HG02840 (cell line): ENCODE data around the gene DEPDC1.
"Not testable (repeated sequence)": the region's sequence is repeated elsewhere in the genome, so short reads cannot be mapped to it uniquely, and the experiment has no call there.

Experiments used
- ATAC-seq: cut with Tn5 transposase; IDR thresholded peaks from one replicate; pipeline ENCODE4 v1.9.1; 2021; ENCODE audit warnings: mild to moderate bottlenecking, moderate library complexity, moderate number of reproducible peaks; ENCODE audit not compliant: unreplicated experiment, low FRiP score

The DEPDC1 gene, protein sequence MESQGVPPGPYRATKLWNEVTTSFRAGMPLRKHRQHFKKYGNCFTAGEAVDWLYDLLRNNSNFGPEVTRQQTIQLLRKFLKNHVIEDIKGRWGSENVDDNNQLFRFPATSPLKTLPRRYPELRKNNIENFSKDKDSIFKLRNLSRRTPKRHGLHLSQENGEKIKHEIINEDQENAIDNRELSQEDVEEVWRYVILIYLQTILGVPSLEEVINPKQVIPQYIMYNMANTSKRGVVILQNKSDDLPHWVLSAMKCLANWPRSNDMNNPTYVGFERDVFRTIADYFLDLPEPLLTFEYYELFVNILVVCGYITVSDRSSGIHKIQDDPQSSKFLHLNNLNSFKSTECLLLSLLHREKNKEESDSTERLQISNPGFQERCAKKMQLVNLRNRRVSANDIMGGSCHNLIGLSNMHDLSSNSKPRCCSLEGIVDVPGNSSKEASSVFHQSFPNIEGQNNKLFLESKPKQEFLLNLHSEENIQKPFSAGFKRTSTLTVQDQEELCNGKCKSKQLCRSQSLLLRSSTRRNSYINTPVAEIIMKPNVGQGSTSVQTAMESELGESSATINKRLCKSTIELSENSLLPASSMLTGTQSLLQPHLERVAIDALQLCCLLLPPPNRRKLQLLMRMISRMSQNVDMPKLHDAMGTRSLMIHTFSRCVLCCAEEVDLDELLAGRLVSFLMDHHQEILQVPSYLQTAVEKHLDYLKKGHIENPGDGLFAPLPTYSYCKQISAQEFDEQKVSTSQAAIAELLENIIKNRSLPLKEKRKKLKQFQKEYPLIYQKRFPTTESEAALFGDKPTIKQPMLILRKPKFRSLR

DNA sequence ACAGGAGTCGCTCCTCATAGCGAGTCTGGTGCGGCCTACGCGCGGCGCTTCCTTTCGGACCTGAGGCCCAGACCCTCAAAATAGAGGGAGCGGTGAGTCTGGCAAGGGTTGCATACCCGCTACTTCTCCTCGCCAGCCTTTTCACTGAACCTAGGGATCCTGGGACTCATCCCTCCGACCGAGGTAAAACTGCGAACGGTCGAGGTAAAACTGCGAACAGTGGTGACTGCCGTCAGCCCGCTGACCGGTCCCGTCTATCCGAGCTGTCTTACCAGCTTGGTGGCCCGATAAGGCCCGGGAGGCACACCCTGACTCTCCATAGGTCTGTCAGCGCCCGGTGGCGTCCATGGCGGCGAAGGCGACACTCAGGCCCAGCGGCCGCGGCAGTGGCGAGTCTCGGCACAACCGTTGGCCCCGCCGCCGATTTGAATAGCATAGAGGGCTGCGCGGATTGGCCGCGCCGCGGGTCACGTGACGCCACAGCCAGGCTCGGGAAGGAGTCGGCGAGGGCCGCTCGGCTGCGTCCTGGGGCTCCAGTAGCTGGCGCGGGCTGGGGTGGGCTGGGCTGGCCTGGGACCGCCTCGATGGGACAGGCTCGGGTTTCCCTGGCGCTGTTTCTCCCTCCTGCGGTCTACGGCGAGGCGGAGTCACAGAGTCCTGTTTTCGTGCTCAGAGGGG, at the start of gene DEPDC1:
Gene DEPDC1, minus strand, starts transcription at position 403 of the 678 bp plus-strand sequence. Its CDS starts 83 bp downstream, at position 320.
- ATAC-seq, result peak; percentile 96

DNA sequence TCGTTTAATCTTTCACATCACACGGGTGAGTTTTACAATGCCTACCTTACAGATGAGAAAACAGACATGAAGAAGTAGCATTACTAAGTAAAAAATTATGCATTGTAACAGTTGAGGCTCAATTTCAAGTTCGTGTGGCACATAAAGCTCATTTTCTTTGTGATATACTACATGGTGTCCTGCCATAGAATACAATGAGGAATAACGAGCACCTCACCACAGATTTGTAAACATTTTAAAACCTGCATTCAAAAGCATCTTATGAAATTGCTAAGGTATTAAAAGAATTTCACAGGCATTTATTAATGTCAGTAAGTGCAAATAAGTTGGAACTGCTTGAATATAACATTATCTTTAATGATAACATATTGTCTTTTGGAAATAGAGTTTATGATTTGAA, 47.8 kb upstream of the DEPDC1 start:
- ATAC-seq, result no peak

DNA sequence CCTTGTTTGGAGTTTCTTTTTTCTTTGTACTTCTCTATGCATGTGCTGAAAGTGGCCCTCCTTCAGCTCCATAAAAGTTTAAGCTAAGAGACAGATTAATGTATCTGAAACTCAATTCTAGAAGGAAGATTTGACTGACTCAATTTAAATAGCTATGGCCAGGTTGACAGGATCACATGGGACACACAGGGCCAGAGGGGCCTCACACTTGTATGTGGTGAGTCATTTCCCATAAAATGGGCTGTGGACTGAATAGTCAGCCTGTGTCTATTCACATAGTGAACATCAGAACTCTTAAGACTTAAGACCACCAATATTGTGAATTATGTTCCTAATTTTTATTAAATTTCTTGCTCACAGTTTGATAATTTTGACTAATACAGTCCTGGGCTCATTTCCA, 45.7 kb upstream of the DEPDC1 start:
- ATAC-seq, result no peak

DNA sequence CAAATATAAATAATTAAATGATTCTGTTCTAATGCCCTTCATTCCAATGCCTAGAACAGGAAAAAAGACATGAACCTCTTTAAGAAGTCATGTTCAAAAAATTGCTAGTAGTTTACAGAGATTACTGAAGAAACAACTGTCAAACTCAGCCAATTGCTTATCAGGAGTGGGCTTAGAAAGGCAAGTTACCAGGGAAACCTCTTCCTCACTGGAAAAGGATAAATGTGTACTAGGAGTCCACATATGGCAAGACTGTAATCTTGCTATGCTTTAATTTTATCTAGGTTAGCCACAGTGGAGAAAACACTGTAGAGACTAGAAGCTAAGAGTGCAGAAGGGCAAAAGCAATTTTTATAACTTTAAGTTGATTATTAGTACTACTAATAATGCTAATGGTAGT, 42.1 kb upstream of the DEPDC1 start:
- no peak for ATAC-seq

DNA sequence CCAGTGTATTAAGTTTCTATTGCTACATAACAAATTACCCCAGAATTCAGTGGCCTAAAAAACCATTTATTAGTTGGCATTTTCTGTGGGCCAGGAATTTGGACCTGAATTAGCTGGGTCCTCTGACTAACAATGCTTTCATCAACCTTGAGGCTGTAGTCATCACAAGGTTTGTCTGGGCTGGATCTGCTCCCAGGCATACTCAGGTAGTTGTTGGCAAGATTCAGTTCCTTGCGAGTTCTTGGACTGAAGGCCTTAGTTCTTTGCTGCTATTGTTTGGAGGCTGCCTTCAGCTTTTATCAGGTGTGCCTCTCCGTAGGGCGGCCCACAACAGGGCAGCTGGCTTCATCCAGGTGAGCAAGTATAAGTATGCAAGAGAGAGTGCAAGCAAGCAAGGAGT, 31.4 kb upstream of the DEPDC1 start:
- ATAC-seq, result no peak

DNA sequence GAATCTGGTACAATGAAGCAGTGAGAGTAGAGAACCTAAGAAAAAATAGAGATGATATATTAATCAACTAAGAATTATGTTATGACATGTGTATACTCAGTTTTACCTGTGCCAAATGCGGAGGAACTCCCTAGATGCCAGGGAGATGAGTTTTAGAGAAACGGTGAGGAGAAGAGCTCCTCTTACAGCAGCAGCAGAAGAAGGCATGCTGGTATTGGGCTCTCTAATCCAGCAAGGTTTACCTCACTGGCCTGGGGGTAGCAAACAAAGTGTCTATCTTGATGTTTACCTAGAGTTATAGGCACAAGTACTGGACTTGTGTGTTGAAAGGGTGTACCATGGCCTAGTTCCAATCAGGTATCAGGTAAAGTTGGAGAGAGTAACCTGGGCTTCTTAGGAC, 28.9 kb upstream of the DEPDC1 start:
- no peak for ATAC-seq

DNA sequence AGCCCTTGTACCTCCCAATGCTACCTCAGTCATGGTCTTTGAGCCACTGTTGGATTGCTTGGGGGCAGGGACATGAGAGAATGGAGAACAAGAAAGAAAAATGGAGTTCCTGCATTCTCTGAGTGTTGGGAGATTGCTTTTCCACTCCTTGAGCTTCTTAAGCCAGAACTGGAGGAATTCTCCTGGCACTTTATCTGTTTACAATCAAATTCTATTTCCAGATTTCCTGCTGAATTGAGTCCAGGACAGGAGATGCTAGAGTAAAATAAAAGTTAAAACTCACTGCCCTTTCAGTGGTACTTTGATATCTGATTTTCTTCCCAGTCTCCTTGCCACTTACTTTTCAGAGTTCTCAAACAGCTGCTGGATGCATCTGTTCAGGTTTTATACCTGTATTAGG, 24.4 kb upstream of the DEPDC1 start:
- ATAC-seq, result no peak

DNA sequence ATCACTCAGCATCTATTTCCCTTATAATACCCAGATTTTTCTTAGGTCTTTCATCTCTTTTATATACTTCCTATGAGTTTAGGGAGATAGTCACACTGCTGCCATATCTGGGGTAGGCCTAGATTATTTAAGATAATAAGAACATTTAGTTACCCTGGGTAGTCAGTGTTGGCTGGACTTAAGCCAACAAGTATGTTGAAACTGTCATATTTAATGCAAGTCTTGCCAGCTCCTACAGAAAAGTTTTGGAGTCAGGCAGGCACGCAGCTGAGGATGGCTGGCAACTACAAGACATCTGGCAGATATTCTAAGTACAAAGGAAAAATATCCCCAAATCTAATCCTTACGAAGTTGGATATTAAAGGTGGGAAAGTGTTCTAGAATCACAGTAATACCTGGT, 19.2 kb upstream of the DEPDC1 start:
- no peak for ATAC-seq

DNA sequence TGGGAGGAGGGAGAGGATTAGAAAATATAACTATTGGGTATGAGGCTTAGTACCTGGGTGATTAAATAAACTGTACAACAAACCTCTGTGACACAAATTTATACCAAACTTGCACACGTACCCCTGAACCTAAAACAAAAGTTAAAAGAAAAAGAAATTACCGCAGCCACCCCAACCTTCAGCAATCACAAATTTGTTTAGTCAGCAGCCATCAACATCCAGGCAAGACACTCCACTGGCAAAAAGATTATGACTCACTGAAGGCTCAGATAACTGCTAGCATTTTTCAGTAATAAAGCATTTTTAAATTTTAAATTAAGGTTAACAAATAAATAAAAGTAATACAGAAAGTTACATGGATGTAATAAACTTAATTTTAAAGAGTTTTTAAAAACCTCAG, 14.4 kb upstream of the DEPDC1 start:
- no peak for ATAC-seq

DNA sequence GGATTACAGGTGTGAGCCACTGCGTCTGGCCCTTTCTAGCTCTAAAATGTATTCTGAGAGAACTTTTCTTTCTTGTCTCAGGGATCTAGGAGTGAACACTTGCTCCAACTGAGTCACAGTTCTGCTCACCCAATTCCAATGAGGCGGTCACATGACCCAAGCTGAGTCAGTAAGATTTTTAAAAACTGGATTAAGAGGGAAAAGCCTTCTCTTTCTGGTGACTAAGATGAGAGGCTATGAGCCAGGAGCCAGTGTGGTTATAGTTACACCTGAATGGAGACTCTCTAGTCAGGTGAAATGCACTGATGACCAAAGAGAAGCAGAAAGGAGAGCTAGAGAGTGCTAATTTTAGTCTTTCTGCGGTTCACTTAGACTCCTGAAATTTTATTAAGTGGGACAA, 9.5 kb upstream of the DEPDC1 start:
- no peak for ATAC-seq

DNA sequence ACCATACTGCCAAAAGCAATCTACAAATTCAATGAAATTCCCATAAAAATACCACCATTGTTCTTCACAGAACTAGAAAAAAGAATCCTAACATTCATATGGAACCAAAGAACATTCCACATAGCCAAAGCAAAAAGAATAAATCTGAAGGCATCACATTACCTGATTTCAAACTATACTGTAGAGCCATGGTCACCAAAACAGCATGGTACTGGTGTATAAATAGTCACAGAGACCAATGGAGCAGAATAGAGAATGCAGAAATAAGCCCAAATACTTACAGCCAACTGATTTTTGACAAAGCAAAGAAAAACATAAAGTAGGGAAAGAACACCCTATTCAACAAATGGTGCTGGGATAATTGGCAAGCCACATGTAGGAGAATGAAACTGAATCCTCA, 6.2 kb upstream of the DEPDC1 start:
- no peak for ATAC-seq

DNA sequence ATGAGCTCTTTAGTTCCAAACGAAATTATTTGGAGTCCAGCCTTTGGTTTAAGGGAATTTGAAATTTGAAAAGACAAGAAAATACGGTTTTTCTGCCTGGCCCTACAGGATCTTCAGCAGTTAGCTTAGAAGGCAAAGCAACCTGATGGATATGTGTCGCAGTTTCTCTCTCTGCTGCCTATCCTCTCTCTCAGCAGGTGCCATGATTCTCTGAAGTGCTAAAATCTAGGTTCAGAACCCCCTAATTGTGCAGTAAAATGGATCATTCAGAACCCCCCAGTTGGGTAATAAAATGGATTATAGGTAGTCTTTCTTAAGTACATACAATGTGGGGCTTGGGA, 446 bp upstream of the DEPDC1 start:
- peak; percentile 6 for ATAC-seq

DNA sequence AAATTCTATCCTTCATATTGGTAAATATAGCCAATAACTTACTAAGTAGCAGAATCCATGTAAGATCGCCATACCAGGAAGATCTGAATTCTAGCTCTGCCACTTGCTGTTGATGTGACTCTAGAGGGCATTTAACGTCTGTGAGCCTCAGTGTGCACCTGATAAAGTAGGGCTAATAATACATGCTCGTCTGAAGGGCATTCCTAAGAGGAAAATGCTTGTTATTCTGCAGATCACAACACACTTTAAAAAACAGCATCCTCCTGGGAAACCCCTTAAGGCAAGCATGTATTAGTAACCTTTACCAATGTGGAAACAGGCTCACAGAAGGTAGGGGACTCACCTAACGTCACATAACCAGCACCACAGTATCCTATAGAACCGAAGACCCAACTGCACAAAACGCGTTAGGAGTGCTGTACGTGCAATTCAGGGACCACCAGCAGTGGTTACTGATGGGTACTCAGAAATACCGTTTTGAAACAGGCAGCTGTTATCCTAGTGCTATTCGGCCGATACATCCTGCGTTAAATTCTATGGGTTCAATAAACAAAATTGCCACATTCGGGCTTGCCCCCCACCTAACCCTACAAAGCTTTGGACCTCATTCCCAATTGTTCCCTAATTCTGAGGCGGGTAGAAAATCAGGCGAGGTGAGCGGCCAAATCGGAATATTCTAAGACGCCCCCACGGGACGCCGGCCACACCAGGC, 758 bp downstream of the DEPDC1 start:
- ATAC-seq, result peak; percentile 19

DNA sequence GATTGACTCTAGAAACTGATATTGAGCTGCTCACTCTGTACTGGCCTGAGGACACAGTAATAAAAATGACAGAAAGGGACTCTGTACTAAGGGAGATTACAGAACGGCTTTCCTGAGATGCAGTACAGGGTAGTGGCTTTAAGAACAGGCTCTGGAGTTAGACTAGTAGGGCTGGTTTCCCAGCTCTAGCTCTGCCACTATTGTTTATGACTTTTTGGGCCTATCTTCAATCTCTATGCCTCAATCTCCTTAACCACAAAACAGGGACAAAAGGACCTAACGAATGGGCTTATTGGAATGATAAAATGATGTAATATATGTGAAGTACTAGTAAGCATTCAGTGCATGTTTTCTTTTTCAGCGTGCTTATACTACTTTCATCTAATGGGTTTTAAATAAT, 1.4 kb downstream of the DEPDC1 start:
- ATAC-seq, result no peak

DNA sequence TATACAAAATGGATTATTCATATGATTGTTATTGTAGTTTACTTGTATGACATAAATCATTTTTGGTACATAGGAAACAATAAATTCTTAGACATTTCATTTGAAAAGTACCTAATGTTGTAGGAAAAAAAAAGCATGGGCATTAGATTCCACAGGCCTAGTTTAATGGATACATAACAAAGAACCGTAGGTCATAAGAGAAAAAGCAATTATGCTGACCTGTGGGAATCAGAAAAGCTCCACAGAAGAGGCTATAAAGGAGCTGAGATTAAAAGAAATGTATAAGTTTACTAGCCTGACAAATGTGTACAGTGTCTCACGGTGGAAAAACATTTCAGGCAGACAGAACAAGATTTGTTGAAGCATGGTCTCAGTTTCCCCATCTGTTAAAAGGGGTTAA, 3.7 kb downstream of the DEPDC1 start:
- no peak for ATAC-seq

DNA sequence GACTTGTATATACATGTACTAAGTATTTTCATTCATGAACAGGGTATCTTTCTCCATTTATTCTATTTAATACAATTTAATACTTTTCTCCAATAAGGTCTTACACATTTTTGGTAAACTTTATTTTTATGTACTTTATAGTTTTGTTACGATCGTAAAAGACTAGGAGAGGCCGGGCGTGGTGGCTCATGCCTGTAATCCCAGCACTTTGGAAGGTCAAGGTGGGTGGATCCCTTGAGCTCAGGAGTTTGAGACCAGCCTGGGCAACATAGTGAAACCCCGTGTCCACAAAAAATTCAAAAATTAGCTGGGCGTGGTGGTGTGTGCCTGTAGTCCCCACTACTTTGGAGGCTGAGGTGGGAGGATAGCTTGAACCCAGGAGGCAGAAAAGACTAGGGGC, 4.6 kb downstream of the DEPDC1 start:
- not testable (repeated sequence) for ATAC-seq

DNA sequence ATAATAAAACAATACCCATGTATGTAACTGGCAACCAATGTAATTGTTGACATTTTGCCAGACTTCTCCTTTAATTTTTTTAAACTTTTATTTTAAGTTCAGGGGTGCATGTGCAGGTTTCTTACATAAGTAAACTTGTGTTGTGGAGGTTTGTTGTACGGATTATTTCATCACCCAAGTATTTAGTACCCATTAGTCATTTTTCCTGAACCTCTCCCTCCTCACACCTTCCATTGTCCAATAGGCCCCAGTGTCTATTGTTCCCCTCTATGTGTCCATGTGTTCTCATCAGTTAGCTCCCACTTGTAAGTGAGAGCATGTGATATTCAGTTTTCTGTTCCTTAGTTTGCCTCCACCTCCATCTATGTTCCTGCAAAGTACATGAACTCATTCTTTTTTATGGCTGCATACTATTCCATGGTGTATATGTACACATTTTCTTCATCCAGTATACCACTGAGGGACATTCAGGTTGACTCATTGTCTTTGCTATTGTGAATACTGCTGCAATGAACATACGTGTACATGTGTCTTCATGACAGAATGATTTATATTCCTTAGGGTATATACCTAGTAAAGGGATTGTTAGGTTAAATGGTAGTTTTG, 6.7 kb downstream of the DEPDC1 start:
- ATAC-seq, result no peak

DNA sequence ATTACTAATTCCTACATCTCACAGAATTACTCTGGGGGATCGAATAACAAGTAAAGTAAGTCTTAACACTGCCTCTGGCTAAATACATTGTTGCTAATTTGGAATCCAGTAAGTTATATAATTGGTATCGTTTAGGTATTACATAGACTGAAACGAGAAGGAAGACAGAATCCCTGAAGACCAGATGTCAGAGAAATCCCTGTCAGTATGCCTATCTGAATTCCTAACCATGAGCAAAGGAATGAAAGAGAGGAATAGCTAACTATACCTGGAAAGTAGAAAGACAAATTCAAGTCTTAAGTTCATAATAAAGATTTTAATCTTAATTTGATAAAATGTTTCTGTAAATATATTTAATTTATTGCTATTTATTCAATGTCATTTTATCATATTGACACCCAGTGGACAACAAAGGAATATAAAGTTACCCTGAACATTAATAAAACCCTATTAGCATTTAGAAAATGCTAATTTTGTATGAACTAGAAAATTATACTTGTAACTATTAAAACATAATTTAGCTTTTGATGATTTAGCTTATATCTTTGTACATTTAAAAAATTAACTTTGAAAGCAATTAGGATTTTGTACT, 11.4 kb downstream of the DEPDC1 start:
- ATAC-seq, result no peak

DNA sequence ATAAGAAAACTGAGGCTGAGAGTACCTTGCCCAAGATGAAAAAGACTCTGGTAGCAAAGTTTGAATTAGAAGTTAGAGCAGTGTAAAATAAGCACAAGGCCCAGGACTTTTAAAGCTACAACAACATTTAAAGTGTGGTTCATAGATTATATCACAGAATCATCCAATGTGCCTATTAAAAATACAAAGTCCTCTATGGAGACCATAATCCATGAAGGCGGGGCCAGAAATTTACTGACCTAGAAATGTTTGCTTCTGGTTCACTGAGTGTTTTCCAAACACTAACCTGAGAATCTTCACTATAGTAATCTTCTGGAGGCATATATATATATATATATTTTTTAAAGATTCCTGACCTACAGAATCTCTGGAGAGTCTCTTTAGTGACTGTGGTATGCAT, 12.3 kb downstream of the DEPDC1 start:
- ATAC-seq, result no peak

DNA sequence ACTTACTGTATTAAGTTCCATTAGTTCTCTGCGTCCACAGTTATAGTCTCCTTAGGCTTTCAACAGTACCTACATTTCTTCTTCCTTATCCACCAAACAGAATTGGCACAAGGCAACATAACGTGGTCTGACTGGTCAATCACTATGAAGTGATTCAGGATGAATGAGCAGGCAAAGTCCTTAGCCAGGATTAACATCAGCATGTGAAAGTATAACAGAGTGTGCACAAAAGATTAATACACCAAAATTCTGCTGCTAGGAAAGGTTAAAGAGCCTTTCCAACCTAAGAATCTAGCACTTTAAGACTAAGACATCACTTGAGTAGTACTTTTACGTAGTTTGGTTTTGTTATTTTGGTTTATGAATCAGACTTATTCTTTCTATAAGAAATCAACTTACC, 15.8 kb downstream of the DEPDC1 start:
- ATAC-seq, result no peak
